WTC11 (cell line): Measurements from ENCODE around the gene CDH13. TPM values are rescaled to one million over a fixed set of nuclear protein-coding genes. Genes with fewer than 3 reads are reported as not detected.

ENCODE experiments used
- ATAC-seq: fragments of 200-7000 bp; cut with Tn5 transposase; 2 replicates; pipeline ENCODE4 v1.10.0; 2021; ENCODE audit warnings: mild to moderate bottlenecking, moderate library complexity
- CTCF ChIA-PET: fragments of 300-600 bp; sonication (Branson Sonifier 250); formaldehyde crosslinking; loops from one replicate; lab custom pipeline; 2021; ENCODE audit warnings: antibody characterized with exemption; lab: Charles Lee
- POLR2A ChIA-PET: fragments of 350-600 bp; sonication (Branson Sonifier 250); formaldehyde crosslinking; loops from one replicate; lab custom pipeline; 2021; ENCODE audit warnings: antibody characterized with exemption; lab: Charles Lee
- DNase-seq: peaks from one replicate; pipeline ENCODE4 v3.0.0; 2021; ENCODE audit warnings: low spot score
- H3K27ac Mint-ChIP-seq: 2 replicates; pipeline ENCODE4 v1.8.0; 2021; ENCODE audit warnings: mixed read lengths
- H3K27me3 Mint-ChIP-seq: 2 replicates; pipeline ENCODE4 v1.8.0; 2021; ENCODE audit warnings: low read depth, mild to moderate bottlenecking, moderate library complexity, mixed read lengths
- H3K36me3 Mint-ChIP-seq: 2 replicates; pipeline ENCODE4 v1.8.0; 2021; ENCODE audit warnings: mixed read lengths
- H3K4me1 Mint-ChIP-seq: 2 replicates; pipeline ENCODE4 v1.8.0; 2022; ENCODE audit warnings: mixed read lengths
- H3K4me3 Mint-ChIP-seq: 2 replicates; pipeline ENCODE4 v1.8.0; 2021; ENCODE audit warnings: mild to moderate bottlenecking, moderate library complexity, mixed read lengths
- H3K9me3 Mint-ChIP-seq: 2 replicates; pipeline ENCODE4 v1.8.0; 2021; ENCODE audit warnings: mixed read lengths
- CTCF ChIP-seq: fragments of 200-600 bp; IDR thresholded peaks from 2 replicates; pipeline ENCODE4 v1.8.0; 2022; ENCODE audit warnings: antibody characterized with exemption
- EMX1 ChIP-seq: fragments of 250-450 bp; sonication (Bioruptor Pico); IDR thresholded peaks from 2 replicates; pipeline ENCODE4 v1.8.0; 2021; ENCODE audit warnings: mild to moderate bottlenecking
- FOXK1 ChIP-seq: sonication (generic); formaldehyde crosslinking; IDR thresholded peaks from 2 replicates; pipeline ENCODE4 v1.8.0; 2022; ENCODE audit warnings: mild to moderate bottlenecking, moderate library complexity, missing genetic modification reagents
- FOXP1 ChIP-seq: sonication (generic); formaldehyde crosslinking; IDR thresholded peaks from 2 replicates; pipeline ENCODE4 v1.8.0; 2022; ENCODE audit warnings: missing genetic modification reagents, mild to moderate bottlenecking, moderate library complexity, borderline replicate concordance
- IRF2 ChIP-seq: sonication (generic); formaldehyde crosslinking; IDR thresholded peaks from 2 replicates; pipeline ENCODE4 v1.8.0; 2022; ENCODE audit warnings: low read depth, missing genetic modification reagents, borderline replicate concordance
- KAT7 ChIP-seq: sonication (generic); formaldehyde crosslinking; IDR thresholded peaks from 2 replicates; pipeline ENCODE4 v1.8.1; 2023; ENCODE audit warnings: missing genetic modification reagents, mild to moderate bottlenecking, borderline replicate concordance
- MLX ChIP-seq: sonication (generic); formaldehyde crosslinking; IDR thresholded peaks from 2 replicates; pipeline ENCODE4 v1.8.1; 2023; ENCODE audit warnings: mild to moderate bottlenecking, missing genetic modification reagents, moderate library complexity
- MYBL2 ChIP-seq: sonication (generic); formaldehyde crosslinking; IDR thresholded peaks from 2 replicates; pipeline ENCODE4 v1.8.1; 2023; ENCODE audit warnings: mild to moderate bottlenecking, moderate library complexity, missing genetic modification reagents
- NFE2L1 ChIP-seq: sonication (generic); formaldehyde crosslinking; IDR thresholded peaks from 2 replicates; pipeline ENCODE4 v1.8.1; 2023; ENCODE audit warnings: missing genetic modification reagents
- PREB ChIP-seq: sonication (generic); formaldehyde crosslinking; IDR thresholded peaks from 2 replicates; pipeline ENCODE4 v1.8.1; 2022; ENCODE audit warnings: mild to moderate bottlenecking, missing genetic modification reagents, moderate library complexity, borderline replicate concordance
- TEAD1 ChIP-seq: sonication (generic); formaldehyde crosslinking; IDR thresholded peaks from 2 replicates; pipeline ENCODE4 v1.8.0; 2022; ENCODE audit warnings: mild to moderate bottlenecking, missing genetic modification reagents
- TP53 ChIP-seq: sonication (generic); formaldehyde crosslinking; IDR thresholded peaks from 2 replicates; pipeline ENCODE4 v1.8.1; 2023; ENCODE audit warnings: mild to moderate bottlenecking, missing genetic modification reagents
- ZNF121 ChIP-seq: sonication (generic); formaldehyde crosslinking; IDR thresholded peaks from 2 replicates; pipeline ENCODE4 v1.8.0; 2023; ENCODE audit warnings: missing genetic modification reagents
- ZNF416 ChIP-seq: fragments of 250-450 bp; sonication (Bioruptor Pico); IDR thresholded peaks from 2 replicates; pipeline ENCODE4 v1.9.0; 2021; ENCODE audit warnings: mild to moderate bottlenecking, inconsistent platforms
- ZNF671 ChIP-seq: fragments of 250-450 bp; sonication (Bioruptor Pico); IDR thresholded peaks from 2 replicates; pipeline ENCODE4 v1.8.0; 2021; ENCODE audit warnings: mild to moderate bottlenecking
- total RNA-seq: library from RNA; stranded (reverse); gene quantifications from 3 replicates; pipeline ENCODE4 v1.2.3, GENCODE V29; 2021
- TF ChIP-seq, protein P1 (sequence below): sonication (generic); formaldehyde crosslinking; conservative IDR thresholded peaks from 2 replicates; pipeline ENCODE4 v1.8.1; 2023; ENCODE audit warnings: mild to moderate bottlenecking, low read depth, missing genetic modification reagents, moderate library complexity
- TF ChIP-seq, protein P2 (sequence below): fragments of 250-450 bp; sonication (Bioruptor Pico); IDR thresholded peaks from 2 replicates; pipeline ENCODE4 v1.8.0; 2021; ENCODE audit warnings: mild to moderate bottlenecking
- TF ChIP-seq, protein P3 (sequence below): sonication (generic); formaldehyde crosslinking; IDR thresholded peaks from 2 replicates; pipeline ENCODE4 v1.8.1; 2023; ENCODE audit warnings: mild to moderate bottlenecking, missing genetic modification reagents
- TF ChIP-seq, protein P4 (sequence below): sonication (generic); formaldehyde crosslinking; IDR thresholded peaks from 2 replicates; pipeline ENCODE4 v1.8.0; 2023; ENCODE audit warnings: missing genetic modification reagents
- TF ChIP-seq, protein P5 (sequence below): sonication (generic); formaldehyde crosslinking; IDR thresholded peaks from 2 replicates; pipeline ENCODE4 v1.8.1; 2022; ENCODE audit warnings: low read depth, missing genetic modification reagents, borderline replicate concordance

The CDH13 gene
- total RNA-seq, 1 experiment from 2014 or later, result 0.81 TPM

DNA sequence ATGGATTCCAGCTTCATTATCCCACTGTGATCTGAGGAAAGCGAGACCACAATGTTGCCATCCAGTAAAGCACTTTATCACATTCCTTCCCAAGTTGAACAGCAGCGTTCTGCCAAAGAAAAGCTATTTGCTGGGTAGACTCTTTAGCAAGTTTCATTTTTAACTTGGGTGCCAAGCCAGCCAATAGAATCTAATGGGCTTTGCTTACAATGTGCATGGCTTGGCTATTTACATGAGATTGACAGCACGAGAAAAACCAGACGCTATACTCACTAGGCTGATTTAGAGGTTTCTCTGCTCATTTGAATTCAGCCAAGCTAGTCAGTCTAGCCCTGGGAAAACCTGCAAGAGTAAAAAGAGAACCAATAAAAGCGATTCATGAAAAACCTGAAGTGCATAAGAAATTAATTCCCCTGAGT is 108.9 kb downstream of the CDH13 start:
- Mint-ChIP-seq H3K4me1 (no peaks in the 10 kb centered on the region), H3K9me3 (no peaks in the 10 kb centered on the region), H3K4me3 (no peak overlapping the region), H3K36me3 (no peaks in the 10 kb centered on the region), H3K27me3 (no peaks in the 10 kb centered on the region), H3K27ac (no peak overlapping the region)
- TF ChIP-seq FOXK1 (CRISPR knock-in tag), result no peak
- no peak for TF ChIP-seq MLX
- TF ChIP-seq ZNF121, result no peak
- TF ChIP-seq FOXP1 (CRISPR knock-in tag), result no peak
- TF ChIP-seq, protein P1, sequence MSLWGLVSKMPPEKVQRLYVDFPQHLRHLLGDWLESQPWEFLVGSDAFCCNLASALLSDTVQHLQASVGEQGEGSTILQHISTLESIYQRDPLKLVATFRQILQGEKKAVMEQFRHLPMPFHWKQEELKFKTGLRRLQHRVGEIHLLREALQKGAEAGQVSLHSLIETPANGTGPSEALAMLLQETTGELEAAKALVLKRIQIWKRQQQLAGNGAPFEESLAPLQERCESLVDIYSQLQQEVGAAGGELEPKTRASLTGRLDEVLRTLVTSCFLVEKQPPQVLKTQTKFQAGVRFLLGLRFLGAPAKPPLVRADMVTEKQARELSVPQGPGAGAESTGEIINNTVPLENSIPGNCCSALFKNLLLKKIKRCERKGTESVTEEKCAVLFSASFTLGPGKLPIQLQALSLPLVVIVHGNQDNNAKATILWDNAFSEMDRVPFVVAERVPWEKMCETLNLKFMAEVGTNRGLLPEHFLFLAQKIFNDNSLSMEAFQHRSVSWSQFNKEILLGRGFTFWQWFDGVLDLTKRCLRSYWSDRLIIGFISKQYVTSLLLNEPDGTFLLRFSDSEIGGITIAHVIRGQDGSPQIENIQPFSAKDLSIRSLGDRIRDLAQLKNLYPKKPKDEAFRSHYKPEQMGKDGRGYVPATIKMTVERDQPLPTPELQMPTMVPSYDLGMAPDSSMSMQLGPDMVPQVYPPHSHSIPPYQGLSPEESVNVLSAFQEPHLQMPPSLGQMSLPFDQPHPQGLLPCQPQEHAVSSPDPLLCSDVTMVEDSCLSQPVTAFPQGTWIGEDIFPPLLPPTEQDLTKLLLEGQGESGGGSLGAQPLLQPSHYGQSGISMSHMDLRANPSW (CRISPR knock-in tag), result no peak
- no peak for TF ChIP-seq MYBL2
- TF ChIP-seq TP53, result no peak
- TF ChIP-seq ZNF416 (CRISPR knock-in tag), result no peak
- no peak for TF ChIP-seq ZNF671 (CRISPR knock-in tag)
- TF ChIP-seq, protein P2, sequence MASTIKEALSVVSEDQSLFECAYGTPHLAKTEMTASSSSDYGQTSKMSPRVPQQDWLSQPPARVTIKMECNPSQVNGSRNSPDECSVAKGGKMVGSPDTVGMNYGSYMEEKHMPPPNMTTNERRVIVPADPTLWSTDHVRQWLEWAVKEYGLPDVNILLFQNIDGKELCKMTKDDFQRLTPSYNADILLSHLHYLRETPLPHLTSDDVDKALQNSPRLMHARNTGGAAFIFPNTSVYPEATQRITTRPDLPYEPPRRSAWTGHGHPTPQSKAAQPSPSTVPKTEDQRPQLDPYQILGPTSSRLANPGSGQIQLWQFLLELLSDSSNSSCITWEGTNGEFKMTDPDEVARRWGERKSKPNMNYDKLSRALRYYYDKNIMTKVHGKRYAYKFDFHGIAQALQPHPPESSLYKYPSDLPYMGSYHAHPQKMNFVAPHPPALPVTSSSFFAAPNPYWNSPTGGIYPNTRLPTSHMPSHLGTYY (CRISPR knock-in tag), result no peak
- TF ChIP-seq, protein P3, sequence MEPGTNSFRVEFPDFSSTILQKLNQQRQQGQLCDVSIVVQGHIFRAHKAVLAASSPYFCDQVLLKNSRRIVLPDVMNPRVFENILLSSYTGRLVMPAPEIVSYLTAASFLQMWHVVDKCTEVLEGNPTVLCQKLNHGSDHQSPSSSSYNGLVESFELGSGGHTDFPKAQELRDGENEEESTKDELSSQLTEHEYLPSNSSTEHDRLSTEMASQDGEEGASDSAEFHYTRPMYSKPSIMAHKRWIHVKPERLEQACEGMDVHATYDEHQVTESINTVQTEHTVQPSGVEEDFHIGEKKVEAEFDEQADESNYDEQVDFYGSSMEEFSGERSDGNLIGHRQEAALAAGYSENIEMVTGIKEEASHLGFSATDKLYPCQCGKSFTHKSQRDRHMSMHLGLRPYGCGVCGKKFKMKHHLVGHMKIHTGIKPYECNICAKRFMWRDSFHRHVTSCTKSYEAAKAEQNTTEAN (CRISPR knock-in tag), result no peak
- TF ChIP-seq, protein P4, sequence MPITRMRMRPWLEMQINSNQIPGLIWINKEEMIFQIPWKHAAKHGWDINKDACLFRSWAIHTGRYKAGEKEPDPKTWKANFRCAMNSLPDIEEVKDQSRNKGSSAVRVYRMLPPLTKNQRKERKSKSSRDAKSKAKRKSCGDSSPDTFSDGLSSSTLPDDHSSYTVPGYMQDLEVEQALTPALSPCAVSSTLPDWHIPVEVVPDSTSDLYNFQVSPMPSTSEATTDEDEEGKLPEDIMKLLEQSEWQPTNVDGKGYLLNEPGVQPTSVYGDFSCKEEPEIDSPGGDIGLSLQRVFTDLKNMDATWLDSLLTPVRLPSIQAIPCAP (CRISPR knock-in tag), result no peak
- no peak for TF ChIP-seq EMX1 (CRISPR knock-in tag)
- no peak for TF ChIP-seq TEAD1 (CRISPR knock-in tag)
- no peak for TF ChIP-seq CTCF
- ChIA-PET CTCF (interaction anchor here (0.7 kb wide), 1 partner anchor 32 kb away, joined by 4 read pairs; no protein-coding TSS in a partner anchor), POLR2A (no interaction called here)
- no peak for DNase-seq
- ATAC-seq, result no peak

GRCh38 chr16:82736224-82736623 is 109.5 kb downstream of the CDH13 start:
- H3K27me3 Mint-ChIP-seq, result no peaks in the 10 kb centered on the region
- CTCF ChIA-PET, result interaction anchor here (0.6 kb wide), 1 partner anchor 369 kb away, joined by 3 read pairs; no protein-coding TSS in a partner anchor
- no peak for TF ChIP-seq MLX
- TF ChIP-seq EMX1 (CRISPR knock-in tag), result no peak
- TF ChIP-seq KAT7 (CRISPR knock-in tag), result no peak
- no peak for TF ChIP-seq NFE2L1 (CRISPR knock-in tag)
- TF ChIP-seq, protein P3 (CRISPR knock-in tag), result no peak
- TF ChIP-seq PREB (CRISPR knock-in tag), result no peak
- TF ChIP-seq, protein P5, sequence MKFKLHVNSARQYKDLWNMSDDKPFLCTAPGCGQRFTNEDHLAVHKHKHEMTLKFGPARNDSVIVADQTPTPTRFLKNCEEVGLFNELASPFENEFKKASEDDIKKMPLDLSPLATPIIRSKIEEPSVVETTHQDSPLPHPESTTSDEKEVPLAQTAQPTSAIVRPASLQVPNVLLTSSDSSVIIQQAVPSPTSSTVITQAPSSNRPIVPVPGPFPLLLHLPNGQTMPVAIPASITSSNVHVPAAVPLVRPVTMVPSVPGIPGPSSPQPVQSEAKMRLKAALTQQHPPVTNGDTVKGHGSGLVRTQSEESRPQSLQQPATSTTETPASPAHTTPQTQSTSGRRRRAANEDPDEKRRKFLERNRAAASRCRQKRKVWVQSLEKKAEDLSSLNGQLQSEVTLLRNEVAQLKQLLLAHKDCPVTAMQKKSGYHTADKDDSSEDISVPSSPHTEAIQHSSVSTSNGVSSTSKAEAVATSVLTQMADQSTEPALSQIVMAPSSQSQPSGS (CRISPR knock-in tag), result no peak
- no peak for TF ChIP-seq IRF2 (CRISPR knock-in tag)
- no peak for TF ChIP-seq FOXK1 (CRISPR knock-in tag)

More at GRCh38 chr16:82736224-82736623, 109.5 kb downstream of the CDH13 start:
- H3K4me3 Mint-ChIP-seq, result no peak overlapping the region
- DNase-seq (no peak), ATAC-seq (no peak)
- H3K27ac Mint-ChIP-seq, result no peak overlapping the region
- POLR2A ChIA-PET, result no interaction called here
- H3K36me3 Mint-ChIP-seq, result no peaks in the 10 kb centered on the region
- H3K9me3 Mint-ChIP-seq, result no peaks in the 10 kb centered on the region
- no peaks in the 10 kb centered on the region for H3K4me1 Mint-ChIP-seq
